ENCODE data around the gene OR8G5.
A peak's percentile ranks its signal among the peaks of the same experiment; 100 is the strongest.
"Not testable (repeated sequence)": the region's sequence is repeated elsewhere in the genome, so short reads cannot be mapped to it uniquely, and the experiment has no call there.

DNA sequence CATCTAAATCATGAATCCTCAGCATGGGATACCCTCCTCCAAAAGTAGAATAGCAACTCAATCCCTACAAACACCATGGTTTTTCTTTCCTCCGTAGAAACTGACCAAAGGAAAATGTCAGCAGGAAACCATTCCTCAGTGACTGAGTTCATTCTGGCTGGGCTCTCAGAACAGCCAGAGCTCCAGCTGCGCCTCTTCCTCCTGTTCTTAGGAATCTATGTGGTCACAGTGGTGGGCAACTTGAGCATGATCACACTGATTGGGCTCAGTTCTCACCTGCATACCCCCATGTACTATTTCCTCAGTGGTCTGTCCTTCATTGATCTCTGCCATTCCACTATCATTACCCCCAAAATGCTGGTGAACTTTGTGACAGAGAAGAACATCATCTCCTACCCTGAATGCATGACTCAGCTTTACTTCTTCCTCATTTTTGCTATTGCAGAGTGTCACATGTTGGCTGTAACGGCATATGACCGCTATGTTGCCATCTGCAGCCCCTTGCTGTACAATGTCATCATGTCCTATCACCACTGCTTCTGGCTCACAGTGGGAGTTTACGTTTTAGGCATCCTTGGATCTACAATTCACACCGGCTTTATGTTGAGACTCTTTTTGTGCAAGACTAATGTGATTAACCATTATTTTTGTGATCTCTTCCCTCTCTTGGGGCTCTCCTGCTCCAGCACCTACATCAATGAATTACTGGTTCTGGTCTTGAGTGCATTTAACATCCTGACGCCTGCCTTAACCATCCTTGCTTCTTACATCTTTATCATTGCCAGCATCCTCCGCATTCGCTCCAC, 31.4 kb upstream of the OR8G5 start:
- TF ChIP-seq, protein P1, sequence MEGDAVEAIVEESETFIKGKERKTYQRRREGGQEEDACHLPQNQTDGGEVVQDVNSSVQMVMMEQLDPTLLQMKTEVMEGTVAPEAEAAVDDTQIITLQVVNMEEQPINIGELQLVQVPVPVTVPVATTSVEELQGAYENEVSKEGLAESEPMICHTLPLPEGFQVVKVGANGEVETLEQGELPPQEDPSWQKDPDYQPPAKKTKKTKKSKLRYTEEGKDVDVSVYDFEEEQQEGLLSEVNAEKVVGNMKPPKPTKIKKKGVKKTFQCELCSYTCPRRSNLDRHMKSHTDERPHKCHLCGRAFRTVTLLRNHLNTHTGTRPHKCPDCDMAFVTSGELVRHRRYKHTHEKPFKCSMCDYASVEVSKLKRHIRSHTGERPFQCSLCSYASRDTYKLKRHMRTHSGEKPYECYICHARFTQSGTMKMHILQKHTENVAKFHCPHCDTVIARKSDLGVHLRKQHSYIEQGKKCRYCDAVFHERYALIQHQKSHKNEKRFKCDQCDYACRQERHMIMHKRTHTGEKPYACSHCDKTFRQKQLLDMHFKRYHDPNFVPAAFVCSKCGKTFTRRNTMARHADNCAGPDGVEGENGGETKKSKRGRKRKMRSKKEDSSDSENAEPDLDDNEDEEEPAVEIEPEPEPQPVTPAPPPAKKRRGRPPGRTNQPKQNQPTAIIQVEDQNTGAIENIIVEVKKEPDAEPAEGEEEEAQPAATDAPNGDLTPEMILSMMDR (IDR thresholded peaks at IDR 0.05), result not testable (repeated sequence)
- TF ChIP-seq POLR2A (IDR thresholded peaks at IDR 0.05), result not testable (repeated sequence)
- TF ChIP-seq EP300 (IDR thresholded peaks at IDR 0.05), result peak in 1 of 2 donors; percentile 47
